ENCODE data around the gene PRRC2B.

DNA sequence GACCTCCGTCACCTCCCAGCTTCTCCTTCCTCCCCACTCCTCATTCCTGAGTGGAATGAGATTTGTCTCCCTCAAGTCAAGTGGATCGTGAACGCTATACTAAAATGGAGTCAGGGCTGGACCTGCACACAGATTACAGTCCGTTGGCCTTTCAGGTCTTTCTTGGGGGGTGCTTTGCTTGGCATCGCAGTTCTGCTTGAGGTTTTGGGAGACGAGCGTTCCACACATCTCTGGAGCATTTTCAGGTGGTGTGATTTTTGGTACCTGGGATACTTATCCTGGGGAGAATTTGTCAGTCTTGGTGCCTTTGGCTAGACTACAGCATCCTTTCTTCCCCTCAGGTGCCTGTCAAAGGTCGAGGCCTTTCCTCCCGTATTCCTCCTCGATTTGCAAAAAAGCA lies 85.0 kb downstream of the PRRC2B start:
- TF ChIP-seq, protein P1, sequence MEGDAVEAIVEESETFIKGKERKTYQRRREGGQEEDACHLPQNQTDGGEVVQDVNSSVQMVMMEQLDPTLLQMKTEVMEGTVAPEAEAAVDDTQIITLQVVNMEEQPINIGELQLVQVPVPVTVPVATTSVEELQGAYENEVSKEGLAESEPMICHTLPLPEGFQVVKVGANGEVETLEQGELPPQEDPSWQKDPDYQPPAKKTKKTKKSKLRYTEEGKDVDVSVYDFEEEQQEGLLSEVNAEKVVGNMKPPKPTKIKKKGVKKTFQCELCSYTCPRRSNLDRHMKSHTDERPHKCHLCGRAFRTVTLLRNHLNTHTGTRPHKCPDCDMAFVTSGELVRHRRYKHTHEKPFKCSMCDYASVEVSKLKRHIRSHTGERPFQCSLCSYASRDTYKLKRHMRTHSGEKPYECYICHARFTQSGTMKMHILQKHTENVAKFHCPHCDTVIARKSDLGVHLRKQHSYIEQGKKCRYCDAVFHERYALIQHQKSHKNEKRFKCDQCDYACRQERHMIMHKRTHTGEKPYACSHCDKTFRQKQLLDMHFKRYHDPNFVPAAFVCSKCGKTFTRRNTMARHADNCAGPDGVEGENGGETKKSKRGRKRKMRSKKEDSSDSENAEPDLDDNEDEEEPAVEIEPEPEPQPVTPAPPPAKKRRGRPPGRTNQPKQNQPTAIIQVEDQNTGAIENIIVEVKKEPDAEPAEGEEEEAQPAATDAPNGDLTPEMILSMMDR (IDR thresholded peaks at IDR 0.05) = no peak
- TF ChIP-seq POLR2A (IDR thresholded peaks at IDR 0.05) (no peak), POLR2AphosphoS5 (IDR thresholded peaks at IDR 0.05) (no peak), EP300 (IDR thresholded peaks at IDR 0.05) (no peak)
